GM12875 (cell line): ENCODE results near the gene SYT8.
"Not testable (repeated sequence)": the region's sequence is repeated elsewhere in the genome, so short reads cannot be mapped to it uniquely, and the experiment has no call there.

Experiments
- H3K4me3 ChIP-seq: one replicate; pipeline ENCODE4 v1.5.1; 2011; ENCODE audit warnings: low read depth, low read length, control low read depth
- TF ChIP-seq, protein P1 (sequence below): IDR thresholded peaks from 2 replicates; pipeline ENCODE4 v1.5.1; 2011; ENCODE audit warnings: low read depth, mild to moderate bottlenecking, control low read depth, inconsistent platforms, low read length, moderate library complexity, borderline replicate concordance; ENCODE audit not compliant: insufficient read depth

Gene SYT8

DNA sequence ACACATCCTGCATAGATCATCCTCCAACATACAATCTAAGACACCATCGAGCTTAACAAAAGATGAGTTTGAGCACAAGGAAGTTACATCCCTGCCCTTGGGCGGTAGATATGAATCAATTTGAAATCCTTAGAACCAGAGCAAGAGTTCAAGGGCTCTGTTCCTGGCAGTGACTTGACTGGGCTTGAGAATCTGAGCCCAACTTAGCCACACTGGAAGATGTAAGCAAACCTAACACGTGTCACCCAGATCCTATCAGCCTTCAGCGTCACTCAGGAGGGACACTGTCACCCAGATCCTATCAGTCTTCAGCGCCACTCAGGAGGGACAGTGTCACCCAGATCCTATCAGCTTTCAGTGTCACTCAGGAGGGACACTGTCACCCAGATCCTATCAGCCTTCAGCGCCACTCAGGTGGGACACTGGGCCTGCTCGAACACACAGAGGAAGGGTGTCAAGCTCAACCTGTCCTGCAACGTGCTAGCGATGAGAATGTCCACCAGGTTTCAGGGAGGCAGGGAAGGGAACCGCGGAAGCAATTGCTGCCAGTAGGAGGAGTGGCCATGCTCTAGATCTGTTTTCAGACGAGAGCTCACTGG lies 38.3 kb upstream of the SYT8 start:
- TF ChIP-seq, protein P1, sequence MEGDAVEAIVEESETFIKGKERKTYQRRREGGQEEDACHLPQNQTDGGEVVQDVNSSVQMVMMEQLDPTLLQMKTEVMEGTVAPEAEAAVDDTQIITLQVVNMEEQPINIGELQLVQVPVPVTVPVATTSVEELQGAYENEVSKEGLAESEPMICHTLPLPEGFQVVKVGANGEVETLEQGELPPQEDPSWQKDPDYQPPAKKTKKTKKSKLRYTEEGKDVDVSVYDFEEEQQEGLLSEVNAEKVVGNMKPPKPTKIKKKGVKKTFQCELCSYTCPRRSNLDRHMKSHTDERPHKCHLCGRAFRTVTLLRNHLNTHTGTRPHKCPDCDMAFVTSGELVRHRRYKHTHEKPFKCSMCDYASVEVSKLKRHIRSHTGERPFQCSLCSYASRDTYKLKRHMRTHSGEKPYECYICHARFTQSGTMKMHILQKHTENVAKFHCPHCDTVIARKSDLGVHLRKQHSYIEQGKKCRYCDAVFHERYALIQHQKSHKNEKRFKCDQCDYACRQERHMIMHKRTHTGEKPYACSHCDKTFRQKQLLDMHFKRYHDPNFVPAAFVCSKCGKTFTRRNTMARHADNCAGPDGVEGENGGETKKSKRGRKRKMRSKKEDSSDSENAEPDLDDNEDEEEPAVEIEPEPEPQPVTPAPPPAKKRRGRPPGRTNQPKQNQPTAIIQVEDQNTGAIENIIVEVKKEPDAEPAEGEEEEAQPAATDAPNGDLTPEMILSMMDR: no peak
- no peak overlapping the region for H3K4me3 ChIP-seq

DNA sequence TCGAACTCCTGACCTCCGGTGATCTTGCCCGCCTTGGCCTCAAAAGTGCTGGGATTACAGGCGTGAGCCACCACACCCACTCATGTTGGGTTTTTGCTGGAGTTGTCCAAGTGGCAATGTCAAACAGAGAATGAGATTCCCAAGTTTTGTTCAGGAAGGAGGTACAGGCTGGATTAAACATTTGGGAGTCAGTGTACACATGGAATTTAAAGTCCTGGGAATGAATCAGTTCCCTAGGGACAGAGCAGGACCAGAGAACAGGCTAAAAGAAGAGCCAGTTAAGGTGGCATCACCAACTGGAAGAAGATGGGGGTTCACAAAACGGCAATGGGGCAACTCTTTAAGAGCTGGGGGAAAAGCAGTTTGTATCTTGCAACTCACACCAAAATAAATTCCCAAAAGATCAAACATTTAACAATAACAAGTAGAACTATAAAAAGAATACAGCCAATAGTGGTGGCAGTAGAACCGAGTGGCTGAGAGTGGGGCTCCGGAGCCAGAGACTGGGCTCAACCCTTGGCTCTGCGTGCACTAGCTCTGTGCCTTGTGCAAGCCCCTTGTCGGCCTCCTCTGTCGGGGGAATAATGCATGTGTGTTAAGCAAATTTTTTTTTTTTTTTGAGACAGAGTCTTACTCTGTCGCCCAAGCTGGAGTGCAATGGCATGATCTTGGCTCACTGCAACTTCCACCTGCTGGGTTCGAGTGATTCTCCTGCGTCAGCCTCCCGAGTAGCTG lies 37.2 kb upstream of the SYT8 start:
- TF ChIP-seq, protein P1: no peak

GRCh38 chr11:1803246-1803645 lies 31.5 kb upstream of the SYT8 start:
- TF ChIP-seq, protein P1: no peak
- no peak overlapping the region for H3K4me3 ChIP-seq

More for the DNA sequence above, 37.2 kb upstream of the SYT8 start:
- H3K4me3 ChIP-seq: no peak overlapping the region

DNA sequence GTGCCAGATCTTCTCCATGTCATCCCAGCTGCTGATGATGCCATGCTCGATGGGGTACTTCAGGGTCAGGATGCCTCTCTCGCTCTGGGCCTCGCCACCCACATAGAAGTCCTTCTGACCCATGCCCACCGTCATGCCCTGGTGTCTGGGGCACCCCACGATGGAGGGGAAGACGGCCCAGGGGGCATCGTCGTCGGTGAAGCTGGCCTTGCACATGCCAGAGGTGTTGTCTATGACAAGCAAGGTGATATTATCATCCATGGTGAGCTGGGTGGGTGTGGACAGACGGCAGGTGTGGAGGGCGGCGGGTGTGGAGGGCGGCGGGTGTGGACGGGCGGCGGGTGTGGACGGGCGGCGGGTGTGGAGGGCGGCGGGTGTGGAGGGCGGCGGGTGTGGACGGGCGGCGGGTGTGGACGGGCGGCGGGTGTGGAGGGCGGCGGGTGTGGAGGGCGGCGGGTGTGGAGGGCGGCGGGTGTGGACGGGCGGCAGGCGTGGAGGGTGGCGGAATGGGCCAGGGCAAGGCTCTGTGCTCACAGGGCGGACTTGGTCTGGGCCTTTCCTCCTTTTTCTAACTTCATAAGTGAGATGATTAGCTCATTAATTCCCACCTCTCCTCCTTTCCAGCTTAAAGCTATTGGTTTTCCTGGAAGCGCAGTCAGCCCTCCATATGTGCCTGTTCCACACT lies 30.8 kb upstream of the SYT8 start:
- H3K4me3 ChIP-seq: not testable (repeated sequence)

- H3K4me3 ChIP-seq: no peak overlapping the region
- TF ChIP-seq, protein P1: no peak
These were observed 29.3 kb upstream of the SYT8 start for GRCh38 chr11:1805525-1805924.

- TF ChIP-seq, protein P1: no peak
- H3K4me3 ChIP-seq: no peak overlapping the region
These were observed 27.4 kb upstream of the SYT8 start for GRCh38 chr11:1807264-1807995.

GRCh38 chr11:1810761-1811160 lies 24.0 kb upstream of the SYT8 start:
- H3K4me3 ChIP-seq: no peak overlapping the region
- TF ChIP-seq, protein P1: no peak
